NCI-H1436 (cell line): ENCODE measurements around the gene DMXL1.
"Not testable (repeated sequence)": the region's sequence is repeated elsewhere in the genome, so short reads cannot be mapped to it uniquely, and the experiment has no call there.

Source experiments
- DNase-seq: peaks from one replicate; lab custom pipeline; 2025; lab: John Stamatoyannopoulos, UW

Gene DMXL1

DNA sequence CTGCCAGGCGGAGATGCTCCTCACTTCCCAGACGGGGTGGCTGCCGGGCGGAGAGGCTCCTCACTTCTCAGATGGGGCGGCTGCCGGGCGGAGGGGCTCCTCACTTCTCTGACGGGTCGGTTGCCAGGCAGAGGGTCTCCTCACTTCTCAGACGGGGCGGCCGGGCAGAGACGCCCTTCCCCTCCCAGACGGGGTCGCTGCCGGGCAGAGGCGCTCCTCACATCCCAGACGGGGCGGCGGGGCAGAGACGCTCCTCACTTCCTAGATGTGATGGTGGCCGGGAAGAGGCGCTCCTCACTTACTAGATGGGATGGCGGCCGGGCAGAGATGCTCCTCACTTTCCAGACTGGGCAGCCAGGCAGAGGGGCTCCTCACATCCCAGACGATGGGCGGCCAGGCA lies 51.6 kb downstream of the DMXL1 start:
- not testable (repeated sequence) for DNase-seq

DNA sequence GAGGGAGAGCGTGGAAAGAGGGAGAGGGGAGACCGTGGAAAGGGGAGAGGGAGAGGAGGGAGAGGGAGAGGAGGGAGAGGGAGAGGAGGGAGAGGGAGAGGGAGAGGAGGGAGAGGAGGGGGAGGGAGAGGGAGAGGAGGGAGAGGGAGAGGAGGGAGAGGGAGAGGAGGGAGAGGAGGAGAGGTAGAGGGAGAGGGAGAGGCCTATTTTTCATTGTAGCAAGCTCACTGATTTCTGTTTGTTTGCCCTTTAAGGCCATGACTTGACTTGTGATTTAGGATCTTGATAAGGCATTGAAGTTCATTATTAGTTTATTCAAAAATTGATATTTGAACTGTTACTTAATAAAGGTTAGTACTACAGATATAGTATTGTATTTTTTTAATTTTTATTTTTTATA lies 52.4 kb downstream of the DMXL1 start:
- no peak for DNase-seq

GRCh38 chr5:119129770-119130169 lies 58.9 kb downstream of the DMXL1 start:
- DNase-seq: no peak

GRCh38 chr5:119131530-119132304 lies 60.8 kb downstream of the DMXL1 start:
- no peak for DNase-seq

DNA sequence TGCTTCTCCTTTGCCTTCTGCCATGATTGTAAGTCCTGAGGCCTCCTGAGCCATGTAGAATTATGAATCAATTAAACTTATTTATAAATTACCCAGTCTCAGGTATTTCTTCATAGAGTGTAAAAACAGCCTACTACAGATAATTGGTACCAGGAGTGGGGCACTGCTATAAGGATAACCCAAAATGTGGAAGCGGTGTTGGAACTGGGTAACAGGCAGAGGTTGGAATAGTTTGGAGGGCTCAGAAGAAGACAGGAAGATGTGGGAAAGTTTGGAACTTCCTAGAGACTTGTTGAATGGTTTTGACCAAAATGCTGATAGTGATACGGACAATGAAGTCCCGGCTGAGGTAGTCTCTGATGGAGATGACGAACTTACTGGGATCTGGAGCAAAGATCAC lies 64.9 kb downstream of the DMXL1 start:
- not testable (repeated sequence) for DNase-seq

DNA sequence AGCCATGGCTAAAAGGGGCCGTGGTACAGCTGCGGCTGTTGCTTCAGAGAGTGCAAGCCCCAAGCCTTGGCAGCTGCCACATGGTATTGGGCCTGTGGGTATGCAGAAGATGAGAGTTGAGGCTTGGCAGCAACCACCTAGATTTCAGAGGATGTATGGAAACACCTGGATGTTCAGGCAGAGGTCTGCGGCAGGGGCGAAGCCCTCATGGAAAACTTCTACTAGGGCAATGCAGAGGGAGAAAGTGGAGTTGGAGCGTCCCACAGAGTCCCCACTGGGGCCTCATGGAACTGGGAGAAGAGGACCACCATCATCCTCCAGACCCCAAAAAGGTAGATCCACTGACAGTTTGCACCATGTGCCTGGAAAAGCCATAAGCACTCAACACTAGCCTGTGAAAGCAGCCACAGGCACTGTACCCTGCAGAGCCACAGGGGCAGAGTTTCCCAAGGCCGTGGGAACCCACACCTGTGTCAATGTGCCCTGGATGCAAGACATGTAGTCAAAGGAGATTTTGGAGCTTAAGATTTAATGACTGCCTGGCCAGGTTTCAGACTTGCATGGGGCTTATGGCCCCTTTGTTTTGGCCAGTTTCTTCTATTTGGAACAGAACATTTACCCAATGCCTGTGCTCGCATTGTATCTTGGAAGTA lies 65.9 kb downstream of the DMXL1 start:
- no peak for DNase-seq

GRCh38 chr5:119153629-119154028 lies 82.7 kb downstream of the DMXL1 start:
- no peak for DNase-seq

GRCh38 chr5:119158144-119158543 lies 87.3 kb downstream of the DMXL1 start:
- DNase-seq: no peak

GRCh38 chr5:119161430-119161829 lies 90.5 kb downstream of the DMXL1 start:
- no peak for DNase-seq

GRCh38 chr5:119166026-119166425 lies 95.1 kb downstream of the DMXL1 start:
- DNase-seq: no peak

DNA sequence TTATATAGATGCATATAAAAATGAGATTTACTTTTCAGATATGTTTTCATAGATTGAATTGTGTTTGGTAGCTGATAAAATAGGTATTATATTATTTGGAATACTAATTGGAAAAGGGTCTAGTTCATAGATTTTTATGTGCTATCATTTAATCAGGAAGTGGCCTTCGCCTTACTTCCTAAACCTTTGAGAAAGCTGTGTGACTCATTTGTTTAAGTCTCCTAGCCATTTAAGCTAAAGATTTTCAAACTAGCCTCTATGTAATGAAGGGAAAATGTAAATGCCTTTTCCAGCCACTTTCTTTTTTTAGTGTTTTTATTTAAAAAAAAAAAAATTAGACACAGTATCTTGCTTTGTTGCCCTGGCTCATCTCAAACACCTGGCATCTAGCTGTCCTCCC lies 97.5 kb downstream of the DMXL1 start:
- no peak for DNase-seq

DNA sequence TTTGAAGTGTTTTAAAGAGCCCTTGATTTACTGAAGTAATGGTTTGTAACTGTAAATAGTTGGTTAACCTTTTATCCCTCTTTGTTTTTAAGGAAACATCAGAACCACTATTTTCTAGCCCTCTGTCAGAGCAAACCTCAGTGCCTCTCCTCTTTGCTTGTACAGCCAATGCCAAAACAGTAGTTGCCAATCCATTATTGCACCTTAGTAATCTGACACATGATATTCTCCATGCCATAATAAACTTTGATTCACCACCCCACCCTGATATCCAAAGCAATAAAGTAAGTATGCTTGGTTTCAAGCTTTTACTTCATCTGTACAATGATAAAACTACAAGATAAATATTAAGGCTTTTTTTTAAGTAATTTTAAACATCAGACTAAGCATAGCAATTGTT lies 100.8 kb downstream of the DMXL1 start:
- DNase-seq: no peak

DNA sequence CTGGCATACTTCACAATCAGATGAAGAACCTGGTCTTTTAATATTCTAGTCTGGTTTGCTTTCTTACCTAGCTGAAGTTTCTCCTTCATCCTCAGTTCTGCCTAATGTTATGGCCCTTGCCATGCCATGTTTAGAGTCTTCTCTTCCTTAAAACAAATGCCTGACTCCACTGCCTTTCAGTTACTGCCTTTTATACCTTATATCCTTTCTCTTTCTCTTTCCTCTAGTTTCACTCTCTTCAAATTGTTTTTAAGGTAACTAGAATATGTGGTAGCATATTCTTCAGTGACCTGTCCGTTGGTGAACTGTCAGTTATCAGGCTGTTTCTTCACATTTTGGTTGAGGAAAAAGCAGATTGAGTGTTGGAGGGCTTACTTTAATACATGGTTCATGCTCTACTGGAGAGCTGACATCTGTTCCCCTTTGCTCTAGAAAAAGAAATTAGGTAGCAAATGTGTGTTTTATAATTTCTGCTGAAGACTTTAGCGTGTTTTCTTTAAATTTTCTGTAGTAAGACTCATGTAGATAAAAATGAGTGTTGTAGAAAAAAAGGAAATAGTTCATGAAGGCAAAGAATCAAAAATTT lies 103.8 kb downstream of the DMXL1 start:
- DNase-seq: no peak

DNA sequence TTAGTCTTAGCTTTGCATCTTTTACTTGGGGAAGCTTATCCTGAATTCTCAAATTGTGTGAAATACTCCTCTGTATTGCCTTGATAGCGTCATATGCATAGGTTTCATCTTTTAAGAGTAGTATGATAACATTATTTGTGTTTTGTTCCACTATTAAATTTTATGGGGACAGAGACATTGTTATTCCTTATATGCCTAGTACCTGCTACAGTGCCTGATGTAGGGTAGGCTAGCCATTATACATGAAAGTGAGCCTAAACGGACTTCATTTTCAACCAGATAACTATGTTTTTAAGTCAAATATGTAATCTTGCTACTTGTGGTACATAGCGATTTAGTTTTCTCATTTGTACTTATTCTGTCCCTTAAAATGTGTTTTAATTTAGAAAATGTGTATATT lies 105.9 kb downstream of the DMXL1 start:
- DNase-seq: no peak

DNA sequence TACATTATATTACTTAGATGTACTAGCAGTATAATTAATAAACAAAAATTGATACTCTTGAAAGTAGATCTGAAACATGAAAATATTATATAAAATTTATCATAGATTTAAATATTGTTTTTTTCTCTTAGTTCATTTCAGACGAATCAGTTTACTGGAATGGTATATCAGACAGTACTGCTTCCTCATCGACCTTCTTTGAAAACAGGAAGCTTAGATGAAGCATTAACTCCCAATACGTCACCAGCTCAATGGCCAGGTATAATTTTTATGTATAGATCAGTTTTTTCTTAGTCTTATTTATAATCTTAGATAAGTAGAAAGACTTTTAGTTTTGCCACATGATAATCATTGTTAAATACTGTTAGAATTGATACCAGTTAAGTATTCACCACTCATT lies 106.3 kb downstream of the DMXL1 start:
- DNase-seq: no peak

DNA sequence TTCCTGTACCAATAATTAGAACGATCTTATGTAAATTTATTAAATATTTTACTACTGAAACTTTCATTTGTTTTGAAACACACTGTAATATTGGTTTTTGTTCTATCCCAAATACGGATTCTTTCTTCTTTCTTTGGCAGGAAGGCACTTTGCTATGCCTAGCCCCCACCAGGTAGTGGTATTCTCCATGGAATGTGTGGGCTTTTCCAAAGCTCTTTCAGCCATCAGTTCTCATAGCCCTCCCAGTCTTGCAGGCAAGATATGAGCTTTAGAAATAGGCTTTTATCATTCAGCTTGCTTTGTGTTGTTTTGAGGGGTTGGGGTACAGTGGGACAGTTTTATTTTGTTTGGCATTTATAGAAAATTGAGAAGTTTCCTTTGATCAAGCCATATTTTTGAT lies 107.5 kb downstream of the DMXL1 start:
- DNase-seq: no peak

- no peak for DNase-seq
Observed at GRCh38 chr5:119179857-119180641, 109.2 kb downstream of the DMXL1 start.

- DNase-seq: not testable (repeated sequence)
Observed at GRCh38 chr5:119185512-119185911, 114.6 kb downstream of the DMXL1 start.

DNA sequence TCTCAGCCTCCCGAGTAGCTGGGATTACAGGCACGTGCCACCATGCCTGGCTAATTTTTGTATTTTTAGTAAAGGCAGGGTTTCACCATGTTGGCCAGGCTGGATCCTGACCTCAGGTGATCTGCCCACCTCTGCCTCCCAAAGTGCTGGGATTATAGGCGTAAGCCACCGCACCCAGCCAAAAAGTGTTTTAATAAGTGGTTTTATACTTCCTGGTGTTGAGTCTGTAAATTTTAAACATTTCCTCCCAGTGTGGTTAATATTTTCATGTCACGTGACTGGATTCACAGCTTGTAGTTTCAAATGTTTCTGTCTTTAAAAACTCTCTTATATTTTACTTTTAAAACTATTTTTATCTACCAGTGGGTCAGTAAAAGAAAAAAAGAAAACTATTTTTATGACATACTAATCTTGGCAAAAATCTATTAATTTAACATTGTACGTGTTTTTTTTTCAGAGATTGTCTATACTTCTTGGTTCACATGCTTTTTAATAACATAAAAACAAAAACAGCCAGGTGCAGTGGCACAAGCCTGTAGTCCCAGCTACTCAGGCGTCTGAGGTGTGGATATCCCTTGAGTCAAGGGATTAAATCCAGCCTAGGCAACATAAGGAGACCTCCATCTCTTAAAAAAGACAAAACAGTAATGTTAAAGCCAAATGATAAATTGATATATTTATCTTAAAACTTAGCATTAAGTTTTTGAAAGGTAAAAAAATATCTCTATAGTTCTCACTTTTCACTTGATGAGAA lies 117.1 kb downstream of the DMXL1 start:
- no peak for DNase-seq

DNA sequence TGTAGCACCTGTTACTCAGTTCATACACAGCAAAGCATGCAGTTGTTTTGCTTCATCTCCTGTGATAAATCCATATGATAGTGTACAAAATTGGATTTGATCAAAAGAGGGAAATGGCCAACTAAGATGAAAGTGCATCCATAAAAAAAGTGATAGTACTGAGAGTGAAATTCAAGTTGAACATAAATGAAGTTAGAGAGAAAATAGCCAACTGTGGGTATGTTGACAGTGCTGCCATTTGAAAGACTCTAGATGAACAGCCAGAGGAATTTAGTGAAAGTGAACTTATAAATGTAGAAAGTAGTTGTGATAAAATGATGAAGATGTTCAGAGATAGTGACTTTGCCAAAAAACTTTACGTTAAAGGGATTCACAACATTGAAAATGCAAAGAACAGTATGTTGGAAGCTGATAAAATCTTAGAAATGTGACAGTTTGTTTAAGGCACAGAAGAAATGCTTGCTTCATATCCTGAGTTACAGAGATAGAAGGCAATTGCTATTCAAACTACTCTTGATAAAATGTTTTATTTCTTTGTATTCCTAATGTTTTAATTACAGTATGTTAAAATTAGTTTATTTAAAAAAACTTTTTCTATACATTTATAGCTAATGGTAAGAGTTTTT lies 119.7 kb downstream of the DMXL1 start:
- DNase-seq: no peak

DNA sequence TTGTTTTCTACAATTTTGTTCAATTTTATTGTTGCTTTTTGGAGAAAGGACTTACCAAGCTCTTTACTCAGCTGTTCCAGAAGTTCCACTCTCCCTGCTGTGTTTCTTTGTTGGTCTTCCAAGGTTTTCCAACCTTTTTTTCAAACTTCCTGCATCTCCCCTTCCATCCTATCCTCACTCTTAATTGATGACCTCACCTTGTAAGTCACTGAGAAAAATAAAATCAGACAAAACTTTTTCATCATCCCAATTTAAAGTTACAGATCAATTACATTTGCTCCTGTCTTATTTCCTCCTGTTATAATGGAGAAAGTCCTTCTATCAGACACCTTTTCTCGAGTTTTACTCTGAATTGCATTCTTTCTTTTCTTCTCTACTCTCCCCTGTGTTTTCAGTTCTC lies 121.1 kb downstream of the DMXL1 start:
- DNase-seq: no peak
